ENCODE measurements around the gene SLCO4A1.

GRCh38 chr20:62593616-62594015 lies 48.7 kb upstream of the SLCO4A1 start:
- TF ChIP-seq ZBTB34 (CRISPR knock-in tag; IDR thresholded peaks at IDR 0.05) (no peak), BDP1 (IDR thresholded peaks at IDR 0.05; ENCODE audit: insufficient read depth, insufficient read length) (no peak)

All from K562 (cell line).